SU-DHL-6 (cell line): ENCODE measurements around the gene WARS2.

Source experiments
- H2AFZ ChIP-seq: fragments of 200-600 bp; sonication (generic); 2 replicates; pipeline ENCODE4 v1.6.1; 2014; ENCODE audit warnings: low read depth, mild to moderate bottlenecking, moderate library complexity, mixed read lengths, antibody characterized with exemption, low read length; ENCODE audit not compliant: severe bottlenecking
- H3F3A ChIP-seq: fragments of 200-600 bp; shearing (Covaris generic); 2 replicates; pipeline ENCODE4 v1.6.0; 2016; ENCODE audit warnings: antibody characterized with exemption, mild to moderate bottlenecking; ENCODE audit not compliant: insufficient read depth
- H3K27ac ChIP-seq: fragments of 200-600 bp; sonication (generic); 2 replicates; pipeline ENCODE4 v1.5.1; 2016; ENCODE audit warnings: low read depth, mild to moderate bottlenecking, low read length, moderate library complexity, mixed read lengths
- H3K27me3 ChIP-seq: fragments of 200-600 bp; sonication (generic), shearing (Covaris generic); 2 replicates; pipeline ENCODE4 v1.6.0; 2014; ENCODE audit warnings: mild to moderate bottlenecking, low read length
- H3K36me3 ChIP-seq: fragments of 200-600 bp; sonication (generic); 2 replicates; pipeline ENCODE4 v1.6.1; 2014; ENCODE audit warnings: mild to moderate bottlenecking, low read length, mixed read lengths
- H3K4me2 ChIP-seq: fragments of 300-600, 200-600 bp; shearing (Covaris generic), sonication (generic); 2 replicates; pipeline ENCODE4 v1.6.0; 2014; ENCODE audit warnings: low read length, low read depth, mild to moderate bottlenecking; ENCODE audit not compliant: poor library complexity, severe bottlenecking
- H3K4me3 ChIP-seq: fragments of 200-600 bp; sonication (generic); 2 replicates; pipeline ENCODE4 v1.5.1; 2014; ENCODE audit warnings: antibody characterized with exemption, low read length, mild to moderate bottlenecking, mixed read lengths; ENCODE audit not compliant: insufficient read depth, poor library complexity, severe bottlenecking
- H3K79me2 ChIP-seq: fragments of 200-600 bp; sonication (generic); 2 replicates; pipeline ENCODE4 v1.6.1; 2014; ENCODE audit warnings: mild to moderate bottlenecking, low read length, moderate library complexity; ENCODE audit not compliant: insufficient read depth
- H3K9ac ChIP-seq: fragments of 200-600 bp; sonication (generic); 2 replicates; pipeline ENCODE4 v1.7.0; 2014; ENCODE audit warnings: mild to moderate bottlenecking, low read length
- H3K9me2 ChIP-seq: fragments of 200-600 bp; sonication (generic); replicated peaks from 2 replicates; pipeline ENCODE4 v1.6.1; 2014; ENCODE audit warnings: low read length; ENCODE audit not compliant: insufficient read depth
- H3K9me3 ChIP-seq: fragments of 200-600 bp; sonication (generic); 2 replicates; pipeline ENCODE4 v1.6.1; 2014; ENCODE audit warnings: low read length, mixed read lengths; ENCODE audit not compliant: insufficient read depth
- H4K20me1 ChIP-seq: fragments of 200-600 bp; sonication (generic); 2 replicates; pipeline ENCODE4 v1.6.1; 2014; ENCODE audit warnings: low read depth, mild to moderate bottlenecking, antibody characterized with exemption, low read length, moderate library complexity, mixed read lengths
- EZH2phosphoT487 ChIP-seq: fragments of 200-600 bp; sonication (generic), shearing (Covaris generic); conservative IDR thresholded peaks from 2 replicates; pipeline ENCODE4 v1.6.1; 2018; ENCODE audit warnings: mild to moderate bottlenecking, antibody characterized with exemption, low read length, moderate library complexity, mixed read lengths
- TF ChIP-seq, protein P1 (sequence below): fragments of 200-600 bp; sonication (generic); IDR thresholded peaks from one replicate; pipeline ENCODE4 v1.5.1; 2017; ENCODE audit warnings: antibody characterized with exemption, mild to moderate bottlenecking, low read length, moderate library complexity; ENCODE audit not compliant: insufficient read depth, poor library complexity, severe bottlenecking

The WARS2 gene

DNA sequence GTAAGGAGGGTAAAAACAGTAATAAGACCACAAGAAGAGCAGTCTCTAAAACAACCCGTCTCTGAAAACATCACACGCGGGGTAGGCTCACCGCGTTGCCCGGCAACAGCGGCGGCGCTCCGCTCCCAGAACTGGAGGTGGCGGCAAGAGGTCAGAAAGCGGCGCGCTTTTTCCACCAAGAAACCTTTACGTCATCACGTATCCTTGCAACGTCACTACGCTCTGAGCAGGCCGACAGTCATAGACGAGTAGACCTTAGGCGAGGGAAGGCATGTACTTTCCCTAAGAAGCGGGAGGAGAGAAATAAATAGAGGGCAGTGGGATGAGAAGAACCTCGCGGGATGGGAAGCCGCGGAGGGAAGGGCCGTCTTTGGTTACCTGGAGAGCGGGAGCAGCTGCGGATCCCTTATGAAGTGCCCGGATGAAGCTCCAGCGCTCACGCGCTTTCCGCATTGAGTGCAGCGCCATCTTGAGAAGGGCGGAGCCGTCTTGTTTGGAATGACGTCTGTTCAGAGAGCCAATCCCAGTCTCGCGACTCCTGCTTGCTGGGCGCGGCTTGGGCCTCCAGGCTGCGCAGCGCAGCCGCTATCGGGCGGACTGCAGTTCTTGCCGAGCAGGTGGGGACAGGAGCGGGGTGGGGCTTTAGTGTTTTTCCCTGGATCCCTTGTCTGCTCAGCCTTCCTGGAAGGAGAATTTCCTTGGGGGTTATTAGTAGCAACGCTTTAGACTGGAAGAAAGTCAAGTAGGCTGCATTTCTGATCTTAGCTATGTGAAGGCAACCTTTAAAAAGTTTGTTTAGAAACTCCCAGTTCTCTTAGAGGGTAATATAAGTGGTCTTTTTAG, at the start of gene WARS2:
TSS of gene WARS2 (minus strand) at position 477 of the 843 bp plus-strand sequence. CDS start at position 468, 9 bp downstream.
- Histone ChIP-seq H3K27me3 (no peaks in the 10 kb centered on the region), H3F3A (peaks cover 14% of the 10 kb centered on the region), H3K79me2 (peaks cover 9% of the 10 kb centered on the region; the same call in 1 of the 2 replicates), H3K27ac (peak within 1 kb of the TSS; percentile 81), H3K4me3 (peak within 1 kb of the TSS; percentile 69), H3K9me2 (no peaks in the 10 kb centered on the region), H3K9me3 (no peaks in the 10 kb centered on the region), H2AFZ (peak within 1 kb of the TSS; percentile 88), H3K4me2 (peak within 1 kb of the TSS; percentile 82), H4K20me1 (peaks cover 3% of the 10 kb centered on the region; the same call in 1 of the 2 replicates), H3K9ac (peak within 1 kb of the TSS; percentile 71), H3K36me3 (no peaks in the 10 kb centered on the region)
- no peak for TF ChIP-seq EZH2phosphoT487
- TF ChIP-seq, protein P1, sequence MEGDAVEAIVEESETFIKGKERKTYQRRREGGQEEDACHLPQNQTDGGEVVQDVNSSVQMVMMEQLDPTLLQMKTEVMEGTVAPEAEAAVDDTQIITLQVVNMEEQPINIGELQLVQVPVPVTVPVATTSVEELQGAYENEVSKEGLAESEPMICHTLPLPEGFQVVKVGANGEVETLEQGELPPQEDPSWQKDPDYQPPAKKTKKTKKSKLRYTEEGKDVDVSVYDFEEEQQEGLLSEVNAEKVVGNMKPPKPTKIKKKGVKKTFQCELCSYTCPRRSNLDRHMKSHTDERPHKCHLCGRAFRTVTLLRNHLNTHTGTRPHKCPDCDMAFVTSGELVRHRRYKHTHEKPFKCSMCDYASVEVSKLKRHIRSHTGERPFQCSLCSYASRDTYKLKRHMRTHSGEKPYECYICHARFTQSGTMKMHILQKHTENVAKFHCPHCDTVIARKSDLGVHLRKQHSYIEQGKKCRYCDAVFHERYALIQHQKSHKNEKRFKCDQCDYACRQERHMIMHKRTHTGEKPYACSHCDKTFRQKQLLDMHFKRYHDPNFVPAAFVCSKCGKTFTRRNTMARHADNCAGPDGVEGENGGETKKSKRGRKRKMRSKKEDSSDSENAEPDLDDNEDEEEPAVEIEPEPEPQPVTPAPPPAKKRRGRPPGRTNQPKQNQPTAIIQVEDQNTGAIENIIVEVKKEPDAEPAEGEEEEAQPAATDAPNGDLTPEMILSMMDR = no peak

DNA sequence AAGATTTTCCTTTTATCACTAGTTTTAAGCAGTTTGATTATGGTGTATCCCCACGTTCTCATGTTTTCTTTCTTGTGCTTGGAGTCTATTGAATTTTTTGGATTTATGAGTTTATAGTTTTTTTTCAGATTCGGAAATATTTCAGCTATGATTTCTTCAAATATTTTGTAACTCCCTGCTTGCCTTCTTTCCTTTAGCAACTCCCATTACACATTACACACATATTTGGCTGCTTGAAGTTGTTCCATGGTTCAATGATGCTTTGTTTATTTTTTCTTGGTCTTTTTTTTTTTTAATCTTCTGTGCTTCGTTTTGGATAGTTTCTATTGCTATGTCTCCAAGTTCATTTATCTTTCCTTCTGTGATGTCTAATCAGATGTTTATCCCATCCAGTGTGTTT, 48.5 kb upstream of the WARS2 start:
- Histone ChIP-seq H3F3A (no peaks in the 10 kb centered on the region), H3K9me2 (no peaks in the 10 kb centered on the region), H3K27me3 (no peaks in the 10 kb centered on the region), H3K9ac (no peak overlapping the region), H3K4me3 (no peak overlapping the region), H2AFZ (no peak overlapping the region), H3K79me2 (no peaks in the 10 kb centered on the region), H3K4me2 (no peak overlapping the region), H3K36me3 (no peaks in the 10 kb centered on the region; the same call in 1 of the 2 replicates), H4K20me1 (no peaks in the 10 kb centered on the region), H3K27ac (no peak overlapping the region), H3K9me3 (0 out of 2 replicates have a peak, but pooled peaks cover 2% of the 10 kb centered on the region)
- no peak for TF ChIP-seq EZH2phosphoT487
- TF ChIP-seq, protein P1 = no peak

DNA sequence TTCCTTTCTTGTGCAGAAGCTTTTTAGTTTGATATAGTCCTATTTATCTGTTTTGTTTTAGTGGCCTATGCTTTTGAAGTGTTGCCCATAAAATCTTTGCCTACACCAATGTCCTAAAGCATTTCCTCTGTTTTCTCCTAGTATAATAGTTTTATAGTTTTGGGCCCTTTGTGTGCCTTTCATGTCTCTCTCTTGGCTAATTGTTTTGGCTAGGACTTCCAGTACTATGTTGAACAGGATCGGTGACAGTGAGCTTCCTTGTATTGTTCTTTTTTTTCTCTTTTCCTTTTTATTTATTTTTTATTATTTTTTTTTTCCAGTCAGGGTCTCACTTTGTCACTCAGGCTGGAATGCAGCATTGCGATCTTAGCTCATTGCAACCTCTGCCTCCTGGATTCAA, 47.0 kb upstream of the WARS2 start:
- Histone ChIP-seq H3K4me3 (no peak overlapping the region), H3K36me3 (no peaks in the 10 kb centered on the region; the same call in 1 of the 2 replicates), H3K4me2 (no peak overlapping the region), H3K79me2 (no peaks in the 10 kb centered on the region), H3K9ac (no peak overlapping the region), H3K27me3 (no peaks in the 10 kb centered on the region), H4K20me1 (no peaks in the 10 kb centered on the region), H3K27ac (no peak overlapping the region), H3K9me2 (no peaks in the 10 kb centered on the region), H3F3A (no peaks in the 10 kb centered on the region), H3K9me3 (0 out of 2 replicates have a peak, but pooled peaks cover 2% of the 10 kb centered on the region), H2AFZ (no peak overlapping the region)
- TF ChIP-seq, protein P1 = no peak
- TF ChIP-seq EZH2phosphoT487 = no peak
